Memory B cell (primary cell): ENCODE measurements around the gene PAMR1.

Experiments used
- ATAC-seq: fragments of 150-1000 bp; cut with Tn5 transposase; 2 replicates; pipeline ENCODE4 v1.10.0; 2021; ENCODE audit warnings: low read depth, mild to moderate bottlenecking, moderate library complexity
- DNase-seq, 2 donors: peaks; one replicate each; pipeline ENCODE4 v3.0.0; 2022; ENCODE audit warnings: low spot score in 2 of 2
- H3K27ac Mint-ChIP-seq: one replicate; pipeline ENCODE4 v1.8.0; 2022; ENCODE audit warnings: mild to moderate bottlenecking, moderate library complexity, mixed read lengths
- H3K27me3 Mint-ChIP-seq: one replicate; pipeline ENCODE4 v1.8.0; 2022; ENCODE audit warnings: mixed read lengths
- H3K36me3 Mint-ChIP-seq: one replicate; pipeline ENCODE4 v1.8.0; 2022; ENCODE audit warnings: mild to moderate bottlenecking, mixed read lengths
- H3K4me1 Mint-ChIP-seq: one replicate; pipeline ENCODE4 v1.8.0; 2022; ENCODE audit warnings: mixed read lengths
- H3K4me3 Mint-ChIP-seq: one replicate; pipeline ENCODE4 v1.8.0; 2022; ENCODE audit warnings: mild to moderate bottlenecking, moderate library complexity, mixed read lengths
- H3K9me3 Mint-ChIP-seq: one replicate; pipeline ENCODE4 v1.8.0; 2022; ENCODE audit warnings: mixed read lengths

PAMR1 gene, protein sequence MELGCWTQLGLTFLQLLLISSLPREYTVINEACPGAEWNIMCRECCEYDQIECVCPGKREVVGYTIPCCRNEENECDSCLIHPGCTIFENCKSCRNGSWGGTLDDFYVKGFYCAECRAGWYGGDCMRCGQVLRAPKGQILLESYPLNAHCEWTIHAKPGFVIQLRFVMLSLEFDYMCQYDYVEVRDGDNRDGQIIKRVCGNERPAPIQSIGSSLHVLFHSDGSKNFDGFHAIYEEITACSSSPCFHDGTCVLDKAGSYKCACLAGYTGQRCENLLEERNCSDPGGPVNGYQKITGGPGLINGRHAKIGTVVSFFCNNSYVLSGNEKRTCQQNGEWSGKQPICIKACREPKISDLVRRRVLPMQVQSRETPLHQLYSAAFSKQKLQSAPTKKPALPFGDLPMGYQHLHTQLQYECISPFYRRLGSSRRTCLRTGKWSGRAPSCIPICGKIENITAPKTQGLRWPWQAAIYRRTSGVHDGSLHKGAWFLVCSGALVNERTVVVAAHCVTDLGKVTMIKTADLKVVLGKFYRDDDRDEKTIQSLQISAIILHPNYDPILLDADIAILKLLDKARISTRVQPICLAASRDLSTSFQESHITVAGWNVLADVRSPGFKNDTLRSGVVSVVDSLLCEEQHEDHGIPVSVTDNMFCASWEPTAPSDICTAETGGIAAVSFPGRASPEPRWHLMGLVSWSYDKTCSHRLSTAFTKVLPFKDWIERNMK

GRCh38 chr11:35525501-35526175 is at the start of gene PAMR1:
Gene PAMR1 (minus strand): TSS chr11:35525616. CDS start chr11:35525585, 31 bp downstream.
- H3K27me3 Mint-ChIP-seq: peaks cover 34% of the 10 kb centered on the region
- H3K27ac Mint-ChIP-seq: no peak within 1 kb of the TSS
- no peak for ATAC-seq
- no peak for DNase-seq
- H3K4me3 Mint-ChIP-seq: no peak within 1 kb of the TSS
- no peaks in the 10 kb centered on the region for H3K4me1 Mint-ChIP-seq
- H3K36me3 Mint-ChIP-seq: no peaks in the 10 kb centered on the region
- no peaks in the 10 kb centered on the region for H3K9me3 Mint-ChIP-seq

DNA sequence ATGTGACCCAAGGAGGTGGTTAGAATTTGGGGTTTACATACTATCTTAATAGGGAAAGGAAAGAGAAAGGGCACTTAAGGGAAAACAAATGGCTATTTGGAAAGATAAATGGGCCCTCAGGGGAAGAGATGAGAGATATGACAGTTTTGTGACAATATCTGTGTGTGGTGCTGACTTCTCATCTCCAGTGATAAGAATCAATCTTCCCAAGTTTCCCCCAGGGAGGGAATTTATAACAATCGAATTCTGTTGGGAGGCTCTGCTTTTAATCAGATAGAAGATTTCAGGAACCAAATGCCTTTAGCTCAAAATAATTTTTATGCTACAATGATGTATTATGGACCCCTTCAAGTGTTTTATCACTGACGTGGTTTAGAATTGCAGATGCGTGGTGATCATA is 46.3 kb upstream of the PAMR1 start:
- Mint-ChIP-seq H3K4me1 (no peaks in the 10 kb centered on the region), H3K27me3 (peaks cover 4% of the 10 kb centered on the region), H3K4me3 (no peak overlapping the region), H3K36me3 (peaks cover 3% of the 10 kb centered on the region), H3K27ac (no peak overlapping the region), H3K9me3 (peaks cover 10% of the 10 kb centered on the region)
- DNase-seq (no peak), ATAC-seq (no peak)

DNA sequence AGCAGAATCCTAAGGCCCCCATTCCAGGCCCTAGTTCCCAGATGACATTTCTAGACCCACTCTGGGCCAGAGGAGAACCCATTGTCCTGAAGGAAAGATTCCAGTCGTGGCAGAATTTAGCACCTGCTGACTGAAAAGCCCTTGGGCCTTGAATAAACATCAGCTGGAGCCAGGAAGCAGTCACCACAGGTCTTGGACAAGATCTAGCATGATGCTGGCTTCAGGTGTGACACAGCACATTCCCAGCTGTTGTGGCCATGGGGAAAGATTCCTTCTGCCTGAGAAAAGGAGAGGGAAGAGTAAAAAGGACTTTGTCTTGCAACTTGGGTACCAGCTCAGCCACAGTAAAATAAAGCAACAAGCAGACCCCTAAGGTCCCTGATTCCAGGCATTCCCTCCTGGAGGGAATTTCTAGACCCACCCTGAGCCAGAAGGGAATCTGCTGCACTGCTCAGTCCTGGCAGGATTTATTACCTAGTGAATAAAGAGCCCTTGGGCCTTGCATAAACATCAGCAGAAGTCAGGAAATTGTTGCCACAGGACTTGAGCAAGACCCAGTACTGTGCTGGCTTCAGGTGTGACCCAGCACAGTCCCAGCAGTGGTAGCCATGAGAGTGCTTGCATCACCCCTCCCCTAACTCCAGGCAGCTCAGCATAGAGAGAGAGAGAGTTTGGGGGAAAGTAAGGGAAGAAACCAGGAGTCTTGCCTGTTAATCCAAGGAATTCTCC is 42.5 kb upstream of the PAMR1 start:
- H3K4me3 Mint-ChIP-seq: no peak overlapping the region

GRCh38 chr11:35566885-35567284 is 41.5 kb upstream of the PAMR1 start:
- H3K4me3 Mint-ChIP-seq: no peak overlapping the region
- ATAC-seq (no peak), DNase-seq (no peak)
- no peak overlapping the region for H3K27ac Mint-ChIP-seq
- H3K27me3 Mint-ChIP-seq: peaks cover 6% of the 10 kb centered on the region
- H3K9me3 Mint-ChIP-seq: peaks cover 10% of the 10 kb centered on the region
- no peaks in the 10 kb centered on the region for H3K4me1 Mint-ChIP-seq
- peaks cover 3% of the 10 kb centered on the region for H3K36me3 Mint-ChIP-seq

More for the DNA sequence above, 42.5 kb upstream of the PAMR1 start:
- Mint-ChIP-seq H3K27ac (no peak overlapping the region), H3K9me3 (peaks cover 10% of the 10 kb centered on the region), H3K36me3 (peaks cover 3% of the 10 kb centered on the region), H3K27me3 (peaks cover 6% of the 10 kb centered on the region), H3K4me1 (no peaks in the 10 kb centered on the region)
- ATAC-seq (no peak), DNase-seq (no peak)

DNA sequence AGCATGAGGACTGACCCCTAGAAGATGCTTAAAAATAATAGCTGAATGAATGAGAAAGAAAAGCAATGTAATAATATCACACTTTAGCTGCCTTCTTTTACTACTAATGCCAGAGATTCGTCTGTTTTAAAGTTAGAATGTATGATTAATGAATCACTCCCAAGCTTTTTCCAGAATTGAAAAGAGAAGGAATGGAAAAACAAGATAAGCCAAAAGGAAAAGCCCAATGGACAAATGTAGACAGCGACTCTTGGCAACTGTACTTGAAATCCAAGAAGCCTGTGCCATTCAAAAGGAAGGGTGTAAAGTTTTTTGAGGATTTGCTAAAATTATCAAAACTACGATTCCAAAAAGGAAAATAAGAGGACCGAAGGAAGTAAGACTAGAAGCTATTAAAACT is 40.8 kb upstream of the PAMR1 start:
- peaks cover 10% of the 10 kb centered on the region for H3K9me3 Mint-ChIP-seq
- no peaks in the 10 kb centered on the region for H3K4me1 Mint-ChIP-seq
- peaks cover 3% of the 10 kb centered on the region for H3K36me3 Mint-ChIP-seq
- DNase-seq: no peak
- no peak overlapping the region for H3K27ac Mint-ChIP-seq
- peaks cover 6% of the 10 kb centered on the region for H3K27me3 Mint-ChIP-seq
- no peak for ATAC-seq
- no peak overlapping the region for H3K4me3 Mint-ChIP-seq

GRCh38 chr11:35564245-35564595 is 38.8 kb upstream of the PAMR1 start:
- Mint-ChIP-seq H3K27me3 (peaks cover 13% of the 10 kb centered on the region), H3K4me3 (no peak overlapping the region)
- no peak for DNase-seq

DNA sequence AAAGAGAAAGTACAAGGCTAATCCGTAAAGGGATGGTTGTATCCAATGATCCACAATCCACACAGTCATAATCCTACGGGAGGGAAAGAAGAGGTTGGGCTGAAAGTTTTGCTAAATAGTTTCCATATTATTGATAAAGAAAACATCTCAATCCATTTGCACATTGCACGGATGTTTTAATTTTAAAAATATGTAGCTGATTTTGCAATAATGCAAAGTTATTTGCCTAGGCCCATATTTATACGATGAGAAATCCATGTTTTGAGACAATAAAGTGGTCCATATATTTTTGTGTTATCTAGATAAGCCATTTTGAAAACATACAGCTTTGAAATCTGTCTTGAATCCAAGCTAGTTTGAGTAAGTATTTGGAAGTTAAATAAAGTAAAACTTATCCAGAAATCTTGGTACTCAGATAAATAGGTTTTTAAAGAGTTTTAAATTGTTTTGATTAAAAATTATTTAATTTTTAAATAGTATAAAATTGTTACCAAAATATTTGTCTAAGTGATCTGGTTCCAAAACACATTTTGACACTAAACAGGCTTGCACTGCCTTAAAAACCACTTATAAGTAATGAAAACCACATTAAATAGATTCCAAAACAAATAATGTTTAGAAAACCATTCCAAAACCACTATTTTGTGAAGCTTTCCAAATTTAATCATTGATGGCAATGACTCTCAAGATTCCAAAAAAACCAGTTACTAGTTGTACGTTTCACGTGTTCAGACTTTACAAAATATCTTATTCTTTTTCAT is 38.2 kb upstream of the PAMR1 start:
- Mint-ChIP-seq H3K36me3 (no peaks in the 10 kb centered on the region), H3K4me1 (no peaks in the 10 kb centered on the region), H3K4me3 (no peak overlapping the region), H3K9me3 (peaks cover 2% of the 10 kb centered on the region), H3K27ac (no peak overlapping the region), H3K27me3 (peaks cover 13% of the 10 kb centered on the region)
- DNase-seq (no peak), ATAC-seq (no peak)

More at GRCh38 chr11:35564245-35564595, 38.8 kb upstream of the PAMR1 start:
- Mint-ChIP-seq H3K36me3 (peaks cover 1% of the 10 kb centered on the region), H3K4me1 (no peaks in the 10 kb centered on the region), H3K9me3 (peaks cover 4% of the 10 kb centered on the region), H3K27ac (no peak overlapping the region)
- ATAC-seq: no peak

GRCh38 chr11:35559949-35560348 is 34.5 kb upstream of the PAMR1 start:
- H3K4me3 Mint-ChIP-seq: no peak overlapping the region
- no peaks in the 10 kb centered on the region for H3K36me3 Mint-ChIP-seq
- ATAC-seq (no peak), DNase-seq (no peak)
- peaks cover 12% of the 10 kb centered on the region for H3K27me3 Mint-ChIP-seq
- no peaks in the 10 kb centered on the region for H3K9me3 Mint-ChIP-seq
- no peaks in the 10 kb centered on the region for H3K4me1 Mint-ChIP-seq
- no peak overlapping the region for H3K27ac Mint-ChIP-seq

GRCh38 chr11:35558513-35558912 is 33.1 kb upstream of the PAMR1 start:
- no peak for DNase-seq
- Mint-ChIP-seq H3K27ac (no peak overlapping the region), H3K36me3 (no peaks in the 10 kb centered on the region), H3K4me3 (no peak overlapping the region), H3K4me1 (no peaks in the 10 kb centered on the region), H3K9me3 (no peaks in the 10 kb centered on the region), H3K27me3 (peaks cover 18% of the 10 kb centered on the region)
- ATAC-seq: no peak

DNA sequence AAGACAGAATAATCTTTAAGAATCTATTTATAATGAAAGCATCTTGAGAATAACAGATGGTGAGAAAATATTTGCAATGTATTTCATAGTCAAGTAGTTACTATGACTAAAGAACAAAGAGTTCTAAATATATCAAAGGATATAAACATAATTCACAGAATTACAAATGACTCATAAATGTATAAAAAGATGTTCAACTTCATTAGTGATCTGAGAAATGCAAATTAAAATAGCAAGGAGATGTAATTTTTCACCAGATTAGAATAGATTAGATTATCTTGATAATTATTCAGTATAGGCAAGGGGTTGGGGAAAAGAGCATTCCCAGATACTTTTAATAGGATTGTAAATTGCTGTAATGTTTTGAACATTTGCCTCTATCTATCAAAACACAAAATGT is 30.1 kb upstream of the PAMR1 start:
- Mint-ChIP-seq H3K9me3 (no peaks in the 10 kb centered on the region), H3K4me1 (no peaks in the 10 kb centered on the region), H3K36me3 (no peaks in the 10 kb centered on the region), H3K27me3 (peaks cover 17% of the 10 kb centered on the region), H3K4me3 (no peak overlapping the region), H3K27ac (no peak overlapping the region)
- ATAC-seq (no peak), DNase-seq (no peak)

DNA sequence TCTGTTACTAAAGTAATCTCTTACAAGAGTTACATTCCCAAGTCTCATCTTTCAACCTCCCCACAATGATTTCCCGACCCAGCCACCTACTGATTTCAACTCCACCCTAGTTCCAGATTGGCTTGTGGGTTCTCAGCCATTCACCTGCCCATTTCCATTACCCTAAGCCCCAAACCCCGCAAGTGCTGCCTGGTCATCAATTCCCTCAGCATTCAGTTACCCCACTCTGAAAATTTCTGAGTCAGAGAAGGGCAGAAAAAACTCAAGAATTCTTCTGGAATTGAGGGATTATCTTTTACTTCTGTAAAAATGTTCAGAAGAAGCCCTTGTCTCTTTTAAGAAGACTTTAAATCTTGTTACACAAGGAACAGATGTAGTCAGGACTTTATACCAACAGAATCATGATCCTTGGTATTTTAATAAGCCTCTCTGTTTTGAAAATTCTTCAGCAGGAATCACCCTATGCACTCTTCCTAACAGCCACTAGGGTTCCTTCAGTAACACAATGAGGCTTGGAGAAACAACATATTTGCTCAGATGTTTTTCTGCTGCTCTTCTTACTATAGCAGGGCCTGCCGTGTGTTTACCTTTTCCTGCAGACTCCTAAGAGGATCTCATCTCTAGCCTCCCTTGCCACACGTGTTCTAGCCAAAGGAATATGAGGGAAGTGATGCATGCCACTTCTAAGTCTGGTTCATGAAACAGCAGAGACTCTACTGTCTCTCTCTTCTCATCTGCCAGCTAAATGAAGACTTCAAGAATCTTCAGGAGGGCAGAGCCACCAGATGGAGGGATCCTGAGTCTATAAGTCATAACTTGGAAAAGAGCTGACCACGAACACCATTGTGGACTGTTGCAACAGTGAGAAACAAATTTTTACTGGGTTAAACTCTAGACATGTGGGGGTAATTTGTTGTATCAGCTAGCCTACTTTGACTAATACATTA is 29.3 kb upstream of the PAMR1 start:
- H3K36me3 Mint-ChIP-seq: no peaks in the 10 kb centered on the region
- H3K4me3 Mint-ChIP-seq: no peak overlapping the region
- H3K9me3 Mint-ChIP-seq: no peaks in the 10 kb centered on the region
- no peak overlapping the region for H3K27ac Mint-ChIP-seq
- no peak for DNase-seq
- H3K4me1 Mint-ChIP-seq: no peaks in the 10 kb centered on the region
- ATAC-seq: no peak
- H3K27me3 Mint-ChIP-seq: peaks cover 14% of the 10 kb centered on the region

DNA sequence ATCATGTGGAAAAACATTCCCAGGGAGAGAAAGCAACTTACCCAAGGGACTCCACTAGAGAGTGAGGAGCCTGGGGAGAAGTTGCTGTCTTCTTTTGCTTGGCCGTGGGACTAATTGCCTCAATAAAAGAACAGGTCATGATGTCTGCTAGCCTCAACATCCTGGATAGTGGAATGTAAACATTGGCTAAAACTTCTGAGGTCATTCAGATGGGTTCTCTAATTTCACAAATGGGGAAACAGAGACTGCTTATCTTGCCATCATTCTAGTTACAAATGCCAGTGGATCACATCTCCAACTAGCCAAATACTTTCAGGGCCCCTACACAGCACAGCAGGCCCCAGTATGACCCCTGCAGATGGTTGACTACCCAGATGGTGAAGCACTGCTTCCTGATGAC is 28.4 kb upstream of the PAMR1 start:
- no peak for DNase-seq
- Mint-ChIP-seq H3K27ac (no peak overlapping the region), H3K9me3 (no peaks in the 10 kb centered on the region), H3K36me3 (no peaks in the 10 kb centered on the region), H3K4me1 (no peaks in the 10 kb centered on the region), H3K27me3 (peaks cover 17% of the 10 kb centered on the region), H3K4me3 (no peak overlapping the region)
- no peak for ATAC-seq
